Measurements from ENCODE around the gene TGFBR1. TPM values are rescaled to one million over a fixed set of nuclear protein-coding genes. Genes with fewer than 3 reads are reported as not detected.

Gene TGFBR1
- polyA plus RNA-seq, 4 donors: 41.7 to 51.5 (median 46.5) TPM

- peak; percentile 18 to 34 (median 28) for DNase-seq (ENCODE audit: low read depth in 4 of 4, low spot score in 2 of 4)
Observed at GRCh38 chr9:99105152-99106043, 485 bp downstream of the TGFBR1 start.

GRCh38 chr9:99106044-99106375 is 1.1 kb downstream of the TGFBR1 start:
- DNase-seq (ENCODE audit: low read depth in 4 of 4, low spot score in 2 of 4): no peak

- DNase-seq (ENCODE audit: low read depth in 4 of 4, low spot score in 2 of 4): no peak
Observed at GRCh38 chr9:99107421-99107820, 2.5 kb downstream of the TGFBR1 start.

GRCh38 chr9:99108131-99108530 is 3.2 kb downstream of the TGFBR1 start:
- no peak for DNase-seq (ENCODE audit: low read depth in 4 of 4, low spot score in 2 of 4)

GRCh38 chr9:99109522-99109921 is 4.6 kb downstream of the TGFBR1 start:
- no peak for DNase-seq (ENCODE audit: low read depth in 4 of 4, low spot score in 2 of 4)

GRCh38 chr9:99112750-99113413 is 8.0 kb downstream of the TGFBR1 start:
- DNase-seq (ENCODE audit: low read depth in 4 of 4, low spot score in 2 of 4): no peak

- no peak for DNase-seq (ENCODE audit: low read depth in 4 of 4, low spot score in 2 of 4)
Observed at GRCh38 chr9:99113414-99114048, 8.6 kb downstream of the TGFBR1 start.

GRCh38 chr9:99114049-99114440 is 9.1 kb downstream of the TGFBR1 start:
- no peak for DNase-seq (ENCODE audit: low read depth in 4 of 4, low spot score in 2 of 4)

GRCh38 chr9:99114846-99115500 is 10.1 kb downstream of the TGFBR1 start:
- no peak for DNase-seq (ENCODE audit: low read depth in 4 of 4, low spot score in 2 of 4)

GRCh38 chr9:99116003-99116411 is 11.1 kb downstream of the TGFBR1 start:
- no peak for DNase-seq (ENCODE audit: low read depth in 4 of 4, low spot score in 2 of 4)

GRCh38 chr9:99118782-99119466 is 14.0 kb downstream of the TGFBR1 start:
- no peak for DNase-seq (ENCODE audit: low read depth in 4 of 4, low spot score in 2 of 4)

- no peak for DNase-seq (ENCODE audit: low read depth in 4 of 4, low spot score in 2 of 4)
Observed at GRCh38 chr9:99119976-99120655, 15.2 kb downstream of the TGFBR1 start.

GRCh38 chr9:99121604-99122003 is 16.7 kb downstream of the TGFBR1 start:
- DNase-seq (ENCODE audit: low read depth in 4 of 4, low spot score in 2 of 4): no peak

GRCh38 chr9:99124534-99125255 is 19.8 kb downstream of the TGFBR1 start:
- DNase-seq (ENCODE audit: low read depth in 4 of 4, low spot score in 2 of 4): no peak

- DNase-seq (ENCODE audit: low read depth in 4 of 4, low spot score in 2 of 4): no peak
Observed at GRCh38 chr9:99125446-99125845, 20.5 kb downstream of the TGFBR1 start.

GRCh38 chr9:99126312-99126711 is 21.4 kb downstream of the TGFBR1 start:
- no peak for DNase-seq (ENCODE audit: low read depth in 4 of 4, low spot score in 2 of 4)

GRCh38 chr9:99127356-99128132 is 22.6 kb downstream of the TGFBR1 start:
- no peak for DNase-seq (ENCODE audit: low read depth in 4 of 4, low spot score in 2 of 4)

- DNase-seq (ENCODE audit: low read depth in 4 of 4, low spot score in 2 of 4): no peak
Observed at GRCh38 chr9:99128133-99128406, 23.2 kb downstream of the TGFBR1 start.

GRCh38 chr9:99129091-99129490 is 24.2 kb downstream of the TGFBR1 start:
- no peak for DNase-seq (ENCODE audit: low read depth in 4 of 4, low spot score in 2 of 4)

All from left renal cortex interstitium (tissue), 4 donors.